Measurements from ENCODE around the gene HOXA5. TPM values are rescaled to one million over a fixed set of nuclear protein-coding genes. Genes with fewer than 3 reads are reported as not detected.
A peak's percentile ranks its signal among the peaks of the same experiment; 100 is the strongest.

HOXA5 gene
- total RNA-seq, 1 donor, result 3.0 TPM

DNA sequence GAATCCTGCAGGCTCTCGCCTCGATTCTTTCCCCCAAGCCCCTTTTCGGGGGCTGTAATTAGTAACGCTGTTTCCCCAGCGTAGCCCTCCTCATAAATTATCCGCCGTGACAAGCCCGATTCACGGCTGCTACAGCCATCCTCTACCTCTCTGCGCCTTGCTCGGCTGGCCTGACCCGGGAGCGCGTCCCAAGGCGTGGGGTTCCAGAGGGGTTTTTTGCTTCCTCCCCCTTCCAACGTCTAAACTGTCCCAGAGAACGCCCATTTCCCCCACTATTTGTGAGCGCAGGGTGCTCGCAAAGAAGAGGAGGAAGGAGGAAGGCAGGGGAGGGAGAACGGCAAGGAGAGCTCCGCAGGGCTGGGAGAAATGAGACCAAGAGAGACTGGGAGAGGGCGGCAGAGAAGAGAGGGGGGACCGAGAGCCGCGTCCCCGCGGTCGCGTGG is 880 bp downstream of the HOXA5 start:
- peaks cover 5% of the 10 kb centered on the region for H3K4me1 ChIP-seq (ENCODE audit: insufficient read depth, low read length)
- no peaks in the 10 kb centered on the region for H3K9me3 ChIP-seq (ENCODE audit: low read depth, low read length)
- H3K27me3 ChIP-seq (ENCODE audit: insufficient read depth, low read length), result peaks cover 35% of the 10 kb centered on the region
- H3K4me3 ChIP-seq (ENCODE audit: low read length), result no peak overlapping the region

GRCh38 chr7:27141923-27142579 is 1.4 kb downstream of the HOXA5 start:
- peaks cover 3% of the 10 kb centered on the region for H3K4me1 ChIP-seq (ENCODE audit: insufficient read depth, low read length)
- no peak overlapping the region for H3K4me3 ChIP-seq (ENCODE audit: low read length)
- H3K9me3 ChIP-seq (ENCODE audit: low read depth, low read length), result no peaks in the 10 kb centered on the region
- peaks cover 35% of the 10 kb centered on the region for H3K27me3 ChIP-seq (ENCODE audit: insufficient read depth, low read length)

DNA sequence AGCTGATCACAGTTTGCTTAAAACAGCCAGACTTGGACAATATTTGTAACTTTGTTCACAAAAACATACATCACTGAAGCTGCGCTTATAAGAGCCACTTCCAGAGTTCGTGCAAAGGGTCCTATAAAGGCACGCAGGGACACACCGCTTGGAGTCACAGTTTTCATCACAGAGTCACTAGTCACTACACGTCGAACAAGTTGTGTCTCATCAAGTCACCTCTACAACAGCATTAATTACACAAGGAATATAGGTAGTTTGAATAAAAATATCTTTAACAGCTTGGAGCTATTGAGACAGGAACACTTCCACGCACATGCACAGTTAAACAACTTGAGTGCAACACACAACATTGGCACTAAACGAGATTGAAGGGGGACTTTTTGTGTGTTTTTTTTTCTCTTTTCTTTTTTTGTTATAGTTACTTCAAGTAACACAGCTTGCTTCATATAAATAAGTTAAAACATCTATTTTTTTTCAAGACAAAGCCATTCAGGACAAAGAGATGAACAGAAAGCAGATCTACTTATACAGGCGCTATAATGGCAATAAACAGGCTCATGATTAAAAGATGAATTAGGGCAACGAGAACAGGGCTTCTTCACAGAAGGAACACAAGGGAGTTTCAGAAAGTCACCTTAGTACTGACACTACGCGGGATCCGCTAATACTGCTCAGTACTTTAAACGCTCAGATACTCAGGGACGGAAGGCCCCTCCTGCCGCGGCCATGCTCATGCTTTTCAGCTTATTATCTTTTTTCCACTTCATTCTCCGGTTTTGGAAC is 2.2 kb downstream of the HOXA5 start:
- Histone ChIP-seq H3K27me3 (ENCODE audit: insufficient read depth, low read length) (peaks cover 35% of the 10 kb centered on the region), H3K4me1 (ENCODE audit: insufficient read depth, low read length) (peaks cover 9% of the 10 kb centered on the region), H3K9me3 (ENCODE audit: low read depth, low read length) (no peaks in the 10 kb centered on the region), H3K4me3 (ENCODE audit: low read length) (no peak overlapping the region)

DNA sequence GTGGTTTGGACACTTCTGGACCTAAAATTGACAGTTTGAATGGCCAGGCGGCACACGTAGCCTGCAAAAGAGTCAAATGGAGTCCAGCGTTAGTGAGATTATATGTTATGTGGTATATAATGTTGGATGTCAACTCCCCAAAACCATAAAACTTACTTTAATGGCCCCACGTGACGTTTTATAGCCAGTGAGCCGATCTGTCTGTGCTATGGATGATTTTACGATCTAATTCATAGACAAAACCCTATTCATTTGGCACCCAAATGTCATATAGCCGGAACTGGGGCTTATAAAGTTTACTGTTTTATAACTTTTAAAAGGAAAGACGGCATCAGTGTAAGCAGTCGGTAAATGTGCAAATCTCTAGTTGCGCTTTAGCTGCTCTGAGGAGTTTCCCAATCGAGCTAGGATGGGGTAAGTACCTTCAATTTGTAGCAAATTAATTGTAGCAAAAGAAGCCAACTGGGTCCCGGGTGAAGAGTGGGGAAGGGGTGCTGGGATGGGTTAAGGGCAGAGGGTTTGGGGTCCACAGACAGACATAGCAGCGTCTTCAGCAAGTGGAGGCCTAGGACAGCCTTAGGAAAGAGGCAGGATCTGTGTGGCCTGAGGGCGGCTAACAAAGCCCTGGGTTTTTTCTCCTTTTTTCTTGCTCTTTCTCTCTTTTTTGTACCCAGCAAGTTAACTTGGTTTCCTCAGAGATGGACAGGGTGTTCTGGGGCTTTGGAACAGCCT is 3.2 kb downstream of the HOXA5 start:
- H3K4me1 ChIP-seq (ENCODE audit: insufficient read depth, low read length), result peaks cover 9% of the 10 kb centered on the region
- H3K4me3 ChIP-seq (ENCODE audit: low read length), result no peak overlapping the region
- peaks cover 36% of the 10 kb centered on the region for H3K27me3 ChIP-seq (ENCODE audit: insufficient read depth, low read length)
- H3K9me3 ChIP-seq (ENCODE audit: low read depth, low read length), result no peaks in the 10 kb centered on the region

DNA sequence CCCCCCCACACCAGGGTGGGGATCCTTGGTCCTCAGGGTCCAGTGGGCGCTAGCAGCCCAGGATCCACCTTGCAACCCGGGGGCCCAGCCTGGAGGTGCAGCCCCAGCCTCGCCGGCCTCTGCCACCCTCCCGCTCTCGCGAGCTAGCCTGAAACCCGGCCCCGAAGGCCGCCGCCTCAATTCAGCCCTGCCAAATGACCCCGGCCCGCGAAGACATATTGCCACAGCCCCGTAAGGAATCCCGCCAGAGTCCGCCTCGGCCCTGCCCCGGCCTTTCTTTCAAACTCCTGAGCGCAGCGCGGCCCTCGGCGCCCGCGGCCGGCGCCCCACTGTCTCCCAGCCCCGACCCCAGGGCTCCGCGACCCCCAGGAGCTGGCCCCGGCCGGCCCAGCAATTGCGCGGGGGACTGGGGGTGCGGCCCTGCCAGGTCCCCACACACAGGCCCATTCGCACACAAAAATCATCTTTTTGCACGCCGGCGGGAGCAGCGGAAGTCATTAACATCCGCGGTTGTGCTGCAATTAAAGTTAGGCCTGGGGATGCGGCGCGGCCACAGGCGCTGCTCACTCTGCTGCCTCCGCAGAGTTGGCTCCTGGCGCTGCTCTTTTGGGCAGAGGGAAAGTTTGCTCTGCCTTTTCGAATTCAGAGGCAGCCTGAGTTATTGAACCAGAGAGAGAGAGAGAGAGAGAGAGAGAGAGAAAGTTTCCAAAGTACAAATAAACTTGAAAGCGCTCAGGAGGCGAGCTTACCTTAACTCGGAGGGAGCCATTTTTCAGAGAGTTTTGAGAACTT is 4.0 kb downstream of the HOXA5 start:
- Histone ChIP-seq H3K4me3 (ENCODE audit: low read length) (no peak overlapping the region), H3K4me1 (ENCODE audit: insufficient read depth, low read length) (peaks cover 13% of the 10 kb centered on the region), H3K27me3 (ENCODE audit: insufficient read depth, low read length) (peaks cover 35% of the 10 kb centered on the region), H3K9me3 (ENCODE audit: low read depth, low read length) (no peaks in the 10 kb centered on the region)

- H3K4me1 ChIP-seq (ENCODE audit: insufficient read depth, low read length), result peaks cover 16% of the 10 kb centered on the region
- peaks cover 32% of the 10 kb centered on the region for H3K27me3 ChIP-seq (ENCODE audit: insufficient read depth, low read length)
- H3K9me3 ChIP-seq (ENCODE audit: low read depth, low read length), result no peaks in the 10 kb centered on the region
- no peak overlapping the region for H3K4me3 ChIP-seq (ENCODE audit: low read length)
These were observed 4.5 kb downstream of the HOXA5 start for GRCh38 chr7:27138985-27139333.

DNA sequence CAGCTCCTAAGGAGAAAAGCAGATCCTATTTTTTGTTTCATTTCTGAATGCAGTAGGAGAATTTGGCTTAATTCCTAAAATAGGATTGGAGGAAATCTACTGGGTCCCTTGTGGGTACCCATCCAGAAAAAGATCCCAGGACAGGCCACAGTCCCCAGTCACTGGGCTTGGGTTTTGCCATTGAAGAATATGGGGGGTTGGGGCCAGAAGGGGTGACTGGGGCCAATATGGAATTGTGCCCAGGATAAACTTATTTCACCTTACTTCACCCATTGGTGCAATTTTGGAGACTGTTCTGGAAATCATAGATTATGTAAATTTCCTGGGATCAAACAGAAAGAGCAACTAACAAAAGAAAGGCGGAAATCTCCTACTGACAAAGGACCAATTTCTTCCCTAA is 5.0 kb downstream of the HOXA5 start:
- Histone ChIP-seq H3K4me1 (ENCODE audit: insufficient read depth, low read length) (peaks cover 16% of the 10 kb centered on the region), H3K4me3 (ENCODE audit: low read length) (no peak overlapping the region), H3K27me3 (ENCODE audit: insufficient read depth, low read length) (peaks cover 32% of the 10 kb centered on the region), H3K9me3 (ENCODE audit: low read depth, low read length) (no peaks in the 10 kb centered on the region)

- Histone ChIP-seq H3K27me3 (ENCODE audit: insufficient read depth, low read length) (peaks cover 34% of the 10 kb centered on the region), H3K4me3 (ENCODE audit: low read length) (no peak overlapping the region), H3K9me3 (ENCODE audit: low read depth, low read length) (no peaks in the 10 kb centered on the region), H3K4me1 (ENCODE audit: insufficient read depth, low read length) (peaks cover 16% of the 10 kb centered on the region)
These were observed 5.7 kb downstream of the HOXA5 start for GRCh38 chr7:27137640-27138315.

GRCh38 chr7:27134392-27134791 is 9.1 kb downstream of the HOXA5 start:
- Histone ChIP-seq H3K9me3 (ENCODE audit: low read depth, low read length) (no peaks in the 10 kb centered on the region), H3K4me3 (ENCODE audit: low read length) (no peak overlapping the region), H3K27me3 (ENCODE audit: insufficient read depth, low read length) (peaks cover 32% of the 10 kb centered on the region), H3K4me1 (ENCODE audit: insufficient read depth, low read length) (peaks cover 21% of the 10 kb centered on the region)

- Histone ChIP-seq H3K27me3 (ENCODE audit: insufficient read depth, low read length) (peaks cover 32% of the 10 kb centered on the region), H3K9me3 (ENCODE audit: low read depth, low read length) (no peaks in the 10 kb centered on the region), H3K4me1 (ENCODE audit: insufficient read depth, low read length) (peaks cover 21% of the 10 kb centered on the region), H3K4me3 (ENCODE audit: low read length) (no peak overlapping the region)
These were observed 9.9 kb downstream of the HOXA5 start for GRCh38 chr7:27133409-27134231.

GRCh38 chr7:27132978-27133377 is 10.5 kb downstream of the HOXA5 start:
- H3K4me3 ChIP-seq (ENCODE audit: low read length), result no peak overlapping the region
- no peaks in the 10 kb centered on the region for H3K9me3 ChIP-seq (ENCODE audit: low read depth, low read length)
- H3K4me1 ChIP-seq (ENCODE audit: insufficient read depth, low read length), result peaks cover 21% of the 10 kb centered on the region
- peaks cover 32% of the 10 kb centered on the region for H3K27me3 ChIP-seq (ENCODE audit: insufficient read depth, low read length)

- peaks cover 30% of the 10 kb centered on the region for H3K27me3 ChIP-seq (ENCODE audit: insufficient read depth, low read length)
- no peak overlapping the region for H3K4me3 ChIP-seq (ENCODE audit: low read length)
- H3K9me3 ChIP-seq (ENCODE audit: low read depth, low read length), result no peaks in the 10 kb centered on the region
- peaks cover 20% of the 10 kb centered on the region for H3K4me1 ChIP-seq (ENCODE audit: insufficient read depth, low read length)
These were observed 11.3 kb downstream of the HOXA5 start for GRCh38 chr7:27132214-27132613.

- peaks cover 25% of the 10 kb centered on the region for H3K27me3 ChIP-seq (ENCODE audit: insufficient read depth, low read length)
These were observed 12.1 kb downstream of the HOXA5 start for GRCh38 chr7:27131390-27131819.

More at GRCh38 chr7:27131390-27131819, 12.1 kb downstream of the HOXA5 start:
- H3K4me1 ChIP-seq (ENCODE audit: insufficient read depth, low read length), result peaks cover 13% of the 10 kb centered on the region
- H3K9me3 ChIP-seq (ENCODE audit: low read depth, low read length), result no peaks in the 10 kb centered on the region
- H3K4me3 ChIP-seq (ENCODE audit: low read length), result peak overlapping the region; percentile 44
